Measurements from ENCODE around the gene CELF3. TPM values are rescaled to one million over a fixed set of nuclear protein-coding genes. Genes with fewer than 3 reads are reported as not detected.

Gene CELF3
- total RNA-seq, 1 donor from 2014 or later: 0.25 TPM

DNA sequence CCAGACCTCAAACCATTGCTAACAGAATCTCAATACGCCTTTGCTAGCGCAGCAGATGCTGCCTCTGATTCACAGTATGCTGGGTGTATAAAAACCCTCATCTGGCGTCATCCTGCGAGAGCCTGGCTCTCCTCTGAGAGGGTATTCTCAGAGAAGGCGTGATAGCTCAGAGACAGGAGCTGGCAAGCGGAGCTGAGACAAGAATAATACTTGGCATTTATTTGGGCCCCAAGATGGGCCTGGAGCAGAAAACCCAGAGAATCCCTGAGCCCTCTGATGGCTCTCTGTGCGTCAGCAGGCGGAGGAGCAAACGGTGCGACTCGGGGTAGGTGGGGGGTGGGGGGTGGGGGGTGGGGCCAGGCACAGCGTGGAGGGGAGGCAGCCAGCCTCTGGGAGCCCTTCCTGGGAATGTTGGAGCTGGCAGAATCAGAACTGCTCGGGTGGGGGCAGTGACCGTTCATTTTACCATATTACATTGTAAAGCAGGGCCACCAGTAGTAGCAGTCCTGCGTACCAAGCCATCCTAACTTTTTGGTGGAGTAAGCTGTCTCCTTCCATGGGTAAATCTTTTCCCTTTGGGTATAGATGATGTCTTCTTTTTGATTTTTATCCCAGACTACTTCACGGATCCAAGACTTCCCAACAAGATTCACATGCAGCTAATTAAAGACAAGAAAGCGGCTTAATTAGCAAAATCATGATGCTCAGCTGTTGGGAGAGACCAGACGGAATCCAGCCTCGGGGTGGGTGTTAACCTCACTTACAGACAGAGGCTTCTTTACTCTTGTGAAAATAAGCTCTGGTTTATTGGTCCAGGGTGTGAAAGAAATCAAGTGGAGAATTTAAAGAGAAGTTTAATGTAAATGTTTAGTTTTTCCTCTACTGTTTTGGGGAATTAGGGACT lies 11.8 kb upstream of the CELF3 start:
- no peaks in the 10 kb centered on the region for H3K27me3 ChIP-seq
- DNase-seq (ENCODE audit: extremely low spot score in 2 of 2): no peak
- TF ChIP-seq POLR2A (IDR thresholded peaks at IDR 0.05) (no peak), POLR2AphosphoS5 (IDR thresholded peaks at IDR 0.05; ENCODE audit: insufficient read depth in 1 of 2, low read depth in 1 of 2) (peak in 1 of 2 donors; percentile 29)
- TF ChIP-seq, protein P1, sequence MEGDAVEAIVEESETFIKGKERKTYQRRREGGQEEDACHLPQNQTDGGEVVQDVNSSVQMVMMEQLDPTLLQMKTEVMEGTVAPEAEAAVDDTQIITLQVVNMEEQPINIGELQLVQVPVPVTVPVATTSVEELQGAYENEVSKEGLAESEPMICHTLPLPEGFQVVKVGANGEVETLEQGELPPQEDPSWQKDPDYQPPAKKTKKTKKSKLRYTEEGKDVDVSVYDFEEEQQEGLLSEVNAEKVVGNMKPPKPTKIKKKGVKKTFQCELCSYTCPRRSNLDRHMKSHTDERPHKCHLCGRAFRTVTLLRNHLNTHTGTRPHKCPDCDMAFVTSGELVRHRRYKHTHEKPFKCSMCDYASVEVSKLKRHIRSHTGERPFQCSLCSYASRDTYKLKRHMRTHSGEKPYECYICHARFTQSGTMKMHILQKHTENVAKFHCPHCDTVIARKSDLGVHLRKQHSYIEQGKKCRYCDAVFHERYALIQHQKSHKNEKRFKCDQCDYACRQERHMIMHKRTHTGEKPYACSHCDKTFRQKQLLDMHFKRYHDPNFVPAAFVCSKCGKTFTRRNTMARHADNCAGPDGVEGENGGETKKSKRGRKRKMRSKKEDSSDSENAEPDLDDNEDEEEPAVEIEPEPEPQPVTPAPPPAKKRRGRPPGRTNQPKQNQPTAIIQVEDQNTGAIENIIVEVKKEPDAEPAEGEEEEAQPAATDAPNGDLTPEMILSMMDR (IDR thresholded peaks at IDR 0.05): no peak
- intact Hi-C loops (cut with DNase I): no loop called here
- peak overlapping the region; percentile 11 for H3K27ac ChIP-seq
- H3K9me3 ChIP-seq: no peaks in the 10 kb centered on the region
- no peaks in the 10 kb centered on the region for H3K36me3 ChIP-seq
- no peak overlapping the region for H3K4me3 ChIP-seq
- H3K4me1 ChIP-seq: no peaks in the 10 kb centered on the region

DNA sequence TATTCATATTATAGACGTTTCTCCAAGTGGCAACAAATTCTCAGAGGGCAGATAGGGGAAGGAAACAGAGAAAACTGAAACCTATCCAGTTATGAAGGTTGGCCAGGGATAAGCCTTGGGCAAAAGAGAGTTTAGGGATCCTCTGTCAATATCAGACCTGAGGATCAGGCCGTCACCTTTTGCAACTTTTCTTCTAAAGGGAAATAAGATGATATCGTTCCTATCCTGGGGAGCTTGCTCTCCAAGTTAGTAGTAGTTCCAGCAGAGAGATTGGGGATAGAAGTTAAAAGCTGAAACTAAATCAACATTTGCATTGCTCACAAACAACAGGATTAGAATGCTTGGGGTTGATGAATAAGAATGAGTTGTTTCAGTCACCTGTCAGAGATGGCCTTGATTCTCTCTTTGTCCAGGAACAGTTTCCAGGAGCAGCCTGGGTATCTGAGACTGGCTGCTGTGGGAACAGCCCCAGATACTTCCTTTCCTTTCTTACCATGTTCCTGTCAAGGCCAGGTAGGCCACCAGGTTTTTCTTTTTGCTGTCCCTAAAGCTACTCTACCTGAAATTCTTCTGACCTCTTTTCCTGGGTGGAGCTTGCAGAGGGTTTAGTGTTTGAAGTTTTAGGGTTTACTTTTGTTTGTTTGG lies 7.2 kb upstream of the CELF3 start:
- Histone ChIP-seq H3K4me3 (no peak overlapping the region), H3K4me1 (peaks cover 16% of the 10 kb centered on the region), H3K9me3 (no peaks in the 10 kb centered on the region), H3K36me3 (no peaks in the 10 kb centered on the region), H3K27ac (no peak overlapping the region), H3K27me3 (no peaks in the 10 kb centered on the region)
- TF ChIP-seq, protein P1 (IDR thresholded peaks at IDR 0.05): no peak
- TF ChIP-seq POLR2AphosphoS5 (IDR thresholded peaks at IDR 0.05; ENCODE audit: insufficient read depth in 1 of 2, low read depth in 1 of 2): peak in 1 of 2 donors; percentile 19
- no peak for DNase-seq (ENCODE audit: extremely low spot score in 2 of 2)
- intact Hi-C loops (cut with DNase I): no loop called here

- peak overlapping the region; percentile 46 to 54 for H3K4me3 ChIP-seq
- intact Hi-C loops (cut with DNase I): no loop called here
- TF ChIP-seq, protein P1 (IDR thresholded peaks at IDR 0.05): no peak
- TF ChIP-seq POLR2AphosphoS5 (IDR thresholded peaks at IDR 0.05; ENCODE audit: insufficient read depth in 1 of 2, low read depth in 1 of 2): no peak
- TF ChIP-seq POLR2A (IDR thresholded peaks at IDR 0.05): no peak
- H3K27ac ChIP-seq: peak overlapping the region; percentile 58
- H3K36me3 ChIP-seq: no peaks in the 10 kb centered on the region
- H3K4me1 ChIP-seq: peaks cover 25% of the 10 kb centered on the region
- DNase-seq (ENCODE audit: extremely low spot score in 2 of 2): no peak
- H3K27me3 ChIP-seq: no peaks in the 10 kb centered on the region
- no peaks in the 10 kb centered on the region for H3K9me3 ChIP-seq
Measured at GRCh38 chr1:151721788-151722510, 5.3 kb upstream of the CELF3 start.

DNA sequence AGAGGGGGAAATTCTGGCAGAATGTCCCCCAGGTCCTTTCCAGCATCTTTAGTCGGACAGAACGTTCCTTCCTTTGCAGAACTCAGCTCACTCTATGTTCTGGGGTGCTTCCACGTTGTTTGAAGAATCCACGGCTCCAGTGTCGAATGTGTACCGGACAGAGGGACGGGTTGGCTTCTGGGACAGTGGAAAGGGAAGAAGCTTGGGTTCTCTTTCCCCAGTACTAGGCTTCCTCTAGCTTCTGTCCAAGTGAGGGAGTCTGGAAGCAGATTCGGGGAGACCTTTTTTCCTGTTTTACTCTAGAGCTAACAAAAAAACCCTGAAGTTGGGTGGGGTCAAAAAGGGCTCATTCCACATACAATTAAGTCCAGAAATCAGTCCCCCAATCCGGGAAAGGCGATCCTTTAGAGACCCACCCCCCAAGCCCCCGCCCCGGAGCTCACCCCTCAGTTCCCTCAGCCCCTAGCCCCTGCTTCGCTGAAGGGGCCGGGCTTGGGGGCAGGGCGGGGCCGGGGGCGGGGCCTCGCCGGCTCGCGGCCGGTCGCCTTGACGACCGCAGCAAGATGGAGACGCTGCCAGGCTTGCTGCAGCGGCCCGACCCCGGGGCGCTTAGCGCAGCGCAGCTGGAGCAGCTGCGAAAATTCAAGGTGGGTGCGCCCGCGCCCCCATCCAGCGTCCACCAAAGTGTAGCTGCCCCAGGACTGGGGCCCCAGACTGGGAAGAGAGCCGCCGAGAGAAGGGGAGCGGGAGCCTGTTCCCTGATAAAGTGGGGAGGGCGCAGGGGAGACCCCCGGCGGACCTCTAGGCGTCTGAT lies 4.6 kb upstream of the CELF3 start, which contains the start of gene RIIAD1:
Gene RIIAD1, plus strand, starts transcription at position 549 of the 814 bp plus-strand sequence. Its CDS starts 15 bp downstream, at position 564.
- Histone ChIP-seq H3K4me1 (peaks cover 33% of the 10 kb centered on the region), H3K4me3 (peak within 1 kb of the TSS; percentile 46 to 54), H3K9me3 (no peaks in the 10 kb centered on the region), H3K36me3 (no peaks in the 10 kb centered on the region), H3K27ac (peak within 1 kb of the TSS; percentile 58), H3K27me3 (no peaks in the 10 kb centered on the region)
- TF ChIP-seq, protein P1 (IDR thresholded peaks at IDR 0.05): no peak
- TF ChIP-seq POLR2A (IDR thresholded peaks at IDR 0.05): no peak
- TF ChIP-seq POLR2AphosphoS5 (IDR thresholded peaks at IDR 0.05; ENCODE audit: insufficient read depth in 1 of 2, low read depth in 1 of 2): no peak
- no peak for DNase-seq (ENCODE audit: extremely low spot score in 2 of 2)
- intact Hi-C loops (cut with DNase I): no loop called here

All from vagina (tissue), 2 donors.